ENCODE data around the gene SCN4B. TPM values are rescaled to one million over a fixed set of nuclear protein-coding genes. Genes with fewer than 3 reads are reported as not detected.

The SCN4B gene
- total RNA-seq, 1 experiment from 2014 or later, result not detected

- H3K4me1 Mint-ChIP-seq (ENCODE audit: low read depth, unreplicated experiment), result peaks cover 11% of the 10 kb centered on the region
- H3K36me3 Mint-ChIP-seq (ENCODE audit: insufficient read depth, unreplicated experiment), result peaks cover 4% of the 10 kb centered on the region
- intact Hi-C loops (cut with micrococcal nuclease; ENCODE audit: unreplicated experiment), result no loop called here
- H3K27me3 Mint-ChIP-seq (ENCODE audit: unreplicated experiment), result no peaks in the 10 kb centered on the region
- H3K27ac Mint-ChIP-seq (ENCODE audit: unreplicated experiment), result no peak overlapping the region
- no peak for DNase-seq
- H3K9me3 Mint-ChIP-seq (ENCODE audit: low read depth, unreplicated experiment), result no peaks in the 10 kb centered on the region
- BruUV-seq (replicated peaks), result no TSS peak
- CTCF ChIA-PET, result no interaction called here
- no peak for TF ChIP-seq CTCF (IDR thresholded peaks at IDR 0.05; ENCODE audit: unreplicated experiment)
- H3K4me3 Mint-ChIP-seq (ENCODE audit: low read depth, unreplicated experiment), result no peak overlapping the region
Measured at GRCh38 chr11:118090545-118091162, 62.0 kb downstream of the SCN4B start.

GRCh38 chr11:118088531-118088930 is 64.1 kb downstream of the SCN4B start:
- CTCF ChIA-PET, result no interaction called here
- Mint-ChIP-seq H3K27me3 (ENCODE audit: unreplicated experiment) (no peaks in the 10 kb centered on the region), H3K4me1 (ENCODE audit: low read depth, unreplicated experiment) (peaks cover 11% of the 10 kb centered on the region), H3K27ac (ENCODE audit: unreplicated experiment) (no peak overlapping the region), H3K36me3 (ENCODE audit: insufficient read depth, unreplicated experiment) (peaks cover 9% of the 10 kb centered on the region), H3K9me3 (ENCODE audit: low read depth, unreplicated experiment) (no peaks in the 10 kb centered on the region), H3K4me3 (ENCODE audit: low read depth, unreplicated experiment) (no peak overlapping the region)
- DNase-seq, result peak; percentile 37
- TF ChIP-seq CTCF (IDR thresholded peaks at IDR 0.05; ENCODE audit: unreplicated experiment), result no peak
- no TSS peak for BruUV-seq (replicated peaks)
- intact Hi-C loops (cut with micrococcal nuclease; ENCODE audit: unreplicated experiment), result no loop called here

GRCh38 chr11:118087931-118088330 is 64.7 kb downstream of the SCN4B start:
- intact Hi-C loops (cut with micrococcal nuclease; ENCODE audit: unreplicated experiment), result no loop called here
- DNase-seq, result no peak
- BruUV-seq (replicated peaks), result no TSS peak

GRCh38 chr11:118086913-118087768 is 65.5 kb downstream of the SCN4B start, which contains the start of gene SMIM35:
TSS of gene SMIM35 (minus strand) at chr11:118086963. CDS start at chr11:118086757, 206 bp downstream.
- intact Hi-C loops (cut with micrococcal nuclease; ENCODE audit: unreplicated experiment), result no loop called here
- BruUV-seq (replicated peaks), result no TSS peak
- no peak for DNase-seq
- CTCF ChIA-PET, result no interaction called here
- Mint-ChIP-seq H3K4me1 (ENCODE audit: low read depth, unreplicated experiment) (peaks cover 8% of the 10 kb centered on the region), H3K4me3 (ENCODE audit: low read depth, unreplicated experiment) (no peak within 1 kb of the TSS), H3K36me3 (ENCODE audit: insufficient read depth, unreplicated experiment) (peaks cover 9% of the 10 kb centered on the region), H3K9me3 (ENCODE audit: low read depth, unreplicated experiment) (no peaks in the 10 kb centered on the region), H3K27me3 (ENCODE audit: unreplicated experiment) (no peaks in the 10 kb centered on the region), H3K27ac (ENCODE audit: unreplicated experiment) (no peak within 1 kb of the TSS)
- TF ChIP-seq CTCF (IDR thresholded peaks at IDR 0.05; ENCODE audit: unreplicated experiment), result no peak

More at GRCh38 chr11:118087931-118088330, 64.7 kb downstream of the SCN4B start:
- no peaks in the 10 kb centered on the region for H3K9me3 Mint-ChIP-seq (ENCODE audit: low read depth, unreplicated experiment)
- no peak overlapping the region for H3K27ac Mint-ChIP-seq (ENCODE audit: unreplicated experiment)
- peaks cover 11% of the 10 kb centered on the region for H3K4me1 Mint-ChIP-seq (ENCODE audit: low read depth, unreplicated experiment)
- peaks cover 9% of the 10 kb centered on the region for H3K36me3 Mint-ChIP-seq (ENCODE audit: insufficient read depth, unreplicated experiment)
- CTCF ChIA-PET, result no interaction called here
- no peak overlapping the region for H3K4me3 Mint-ChIP-seq (ENCODE audit: low read depth, unreplicated experiment)
- TF ChIP-seq CTCF (IDR thresholded peaks at IDR 0.05; ENCODE audit: unreplicated experiment), result no peak
- no peaks in the 10 kb centered on the region for H3K27me3 Mint-ChIP-seq (ENCODE audit: unreplicated experiment)

All from Calu3 (cell line).